ENCODE data around the gene CLDN16.

Gene CLDN16

GRCh38 chr3:190442240-190442639 lies 54.3 kb downstream of the CLDN16 start:
- DNase-seq (ENCODE audit: low read depth): no peak

- no peak for DNase-seq (ENCODE audit: low read depth)
Measured at GRCh38 chr3:190443257-190443656, 55.3 kb downstream of the CLDN16 start.

- no peak for DNase-seq (ENCODE audit: low read depth)
Measured at GRCh38 chr3:190444006-190444405, 56.0 kb downstream of the CLDN16 start.

GRCh38 chr3:190444576-190445145 lies 56.7 kb downstream of the CLDN16 start:
- DNase-seq (ENCODE audit: low read depth): no peak

- no peak for DNase-seq (ENCODE audit: low read depth)
Measured at GRCh38 chr3:190446573-190447279, 58.8 kb downstream of the CLDN16 start.

GRCh38 chr3:190448256-190448655 lies 60.3 kb downstream of the CLDN16 start:
- no peak for DNase-seq (ENCODE audit: low read depth)

GRCh38 chr3:190449801-190450200 lies 61.8 kb downstream of the CLDN16 start, which contains the start of gene TMEM207:
Gene TMEM207 (minus strand): TSS chr3:190449901. CDS start chr3:190449809, 92 bp downstream.
- no peak for DNase-seq (ENCODE audit: low read depth)

GRCh38 chr3:190455828-190456227 lies 67.9 kb downstream of the CLDN16 start:
- no peak for DNase-seq (ENCODE audit: low read depth)

- DNase-seq (ENCODE audit: low read depth): no peak
Measured at GRCh38 chr3:190456770-190457169, 68.8 kb downstream of the CLDN16 start.

GRCh38 chr3:190458040-190458439 lies 70.1 kb downstream of the CLDN16 start:
- DNase-seq (ENCODE audit: low read depth): no peak
